ENCODE measurements around the gene GSC2. TPM values are rescaled to one million over a fixed set of nuclear protein-coding genes. Genes with fewer than 3 reads are reported as not detected.

The GSC2 gene
- total RNA-seq, 2 experiments from 2014 or later, result not detected

DNA sequence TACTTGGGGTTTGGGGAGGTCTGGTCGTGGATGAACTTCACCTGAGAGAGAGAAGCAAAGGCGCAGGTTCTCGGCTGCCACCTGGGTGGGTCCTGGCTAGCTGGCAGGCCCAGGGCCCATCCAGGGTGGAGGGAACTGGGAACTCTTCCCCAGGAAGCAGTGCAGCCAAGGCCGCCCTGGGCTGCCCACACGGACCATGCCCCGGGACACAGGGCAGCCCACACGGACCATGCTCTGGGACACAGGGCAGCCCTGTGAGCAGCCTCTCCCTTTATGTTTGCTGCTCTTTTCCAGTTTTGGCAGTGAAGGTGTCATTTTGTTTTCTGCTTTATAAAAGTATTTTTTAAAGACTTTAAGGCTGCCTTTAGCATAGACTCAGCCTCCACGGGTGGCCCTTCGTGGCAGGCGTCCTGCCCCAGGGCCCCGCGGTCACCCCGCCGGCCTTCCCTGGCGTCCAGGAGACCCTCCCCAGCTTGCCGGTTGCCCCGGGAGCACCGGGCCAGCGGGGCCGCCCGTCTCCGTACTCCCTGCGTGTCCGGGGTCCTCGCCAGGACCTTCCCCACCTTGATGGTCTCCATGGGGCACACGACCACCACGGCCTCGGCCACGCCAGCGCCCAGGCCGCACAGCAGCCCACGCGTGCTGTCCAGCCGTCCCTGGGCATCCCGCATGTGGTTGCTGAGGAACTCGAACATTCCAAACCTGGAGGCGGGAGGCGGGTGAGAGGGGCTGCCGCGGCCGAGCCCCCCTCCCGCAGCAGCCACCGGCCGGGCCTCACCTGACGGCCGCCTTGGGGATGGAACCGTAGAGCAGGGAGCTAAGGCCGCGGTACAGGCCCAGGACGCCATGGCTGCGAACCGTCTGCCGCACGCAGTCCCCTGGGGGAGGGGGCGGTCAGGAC is 27.3 kb upstream of the GSC2 start:
- POLR2A ChIA-PET, result interaction anchor here (1.3 to 3.3 kb wide), 3 partner anchors 33 to 301 kb away, joined by 4 to 13 read pairs (median 12); partner anchors contain the start of genes CDC45, ESS2 and UFD1
- Histone ChIP-seq H3K4me3 (ENCODE audit: low read length) (peak overlapping the region; percentile 78), H3K27me3 (ENCODE audit: control insufficient read depth in 1 of 2, insufficient read depth in 2 of 2, low read length in 2 of 2) (no peaks in the 10 kb centered on the region), H3K9me3 (ENCODE audit: control insufficient read depth in 1 of 2, insufficient read depth in 1 of 2, low read length in 2 of 2) (no peaks in the 10 kb centered on the region), H3K4me1 (ENCODE audit: insufficient read depth, low read length) (peaks cover 51% of the 10 kb centered on the region), H3K27ac (ENCODE audit: low read depth in 1 of 2, low read length in 2 of 2) (peak overlapping the region in 1 of 2 donors; percentile 59), H3K36me3 (ENCODE audit: insufficient read depth, low read length) (peaks cover 3% of the 10 kb centered on the region)
- peaks cover 24% of the 10 kb centered on the region for H3K4me1 Mint-ChIP-seq (ENCODE audit: low read depth)
- H3K4me3 Mint-ChIP-seq, result peak overlapping the region; percentile 78
- H3K9me3 Mint-ChIP-seq, result no peaks in the 10 kb centered on the region
- H3K27ac Mint-ChIP-seq, result peak overlapping the region; percentile 44
- CTCF ChIA-PET, result interaction anchor here (1.3 kb wide), 1 partner anchor 33 kb away, joined by 4 read pairs; the partner anchor contains the start of gene ESS2
- H3K36me3 Mint-ChIP-seq (ENCODE audit: low read depth), result no peaks in the 10 kb centered on the region
- intact Hi-C loops (cut with DNase I, micrococcal nuclease), result loop anchor here (1.0 to 5.0 kb wide), 7 partner anchors 33 to 940 kb away; partner anchors contain the start of genes CDC45 (in 1 of the 2), CLTCL1 (in 1 of the 2), DGCR2 (in 1 of the 2) and ESS2 (in 1 of the 2)
- DNase-seq (no peak), ATAC-seq (ENCODE audit: poor library complexity) (no peak)
- TF ChIP-seq, protein P1, sequence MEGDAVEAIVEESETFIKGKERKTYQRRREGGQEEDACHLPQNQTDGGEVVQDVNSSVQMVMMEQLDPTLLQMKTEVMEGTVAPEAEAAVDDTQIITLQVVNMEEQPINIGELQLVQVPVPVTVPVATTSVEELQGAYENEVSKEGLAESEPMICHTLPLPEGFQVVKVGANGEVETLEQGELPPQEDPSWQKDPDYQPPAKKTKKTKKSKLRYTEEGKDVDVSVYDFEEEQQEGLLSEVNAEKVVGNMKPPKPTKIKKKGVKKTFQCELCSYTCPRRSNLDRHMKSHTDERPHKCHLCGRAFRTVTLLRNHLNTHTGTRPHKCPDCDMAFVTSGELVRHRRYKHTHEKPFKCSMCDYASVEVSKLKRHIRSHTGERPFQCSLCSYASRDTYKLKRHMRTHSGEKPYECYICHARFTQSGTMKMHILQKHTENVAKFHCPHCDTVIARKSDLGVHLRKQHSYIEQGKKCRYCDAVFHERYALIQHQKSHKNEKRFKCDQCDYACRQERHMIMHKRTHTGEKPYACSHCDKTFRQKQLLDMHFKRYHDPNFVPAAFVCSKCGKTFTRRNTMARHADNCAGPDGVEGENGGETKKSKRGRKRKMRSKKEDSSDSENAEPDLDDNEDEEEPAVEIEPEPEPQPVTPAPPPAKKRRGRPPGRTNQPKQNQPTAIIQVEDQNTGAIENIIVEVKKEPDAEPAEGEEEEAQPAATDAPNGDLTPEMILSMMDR (IDR thresholded peaks at IDR 0.05), result no peak
- no peaks in the 10 kb centered on the region for H3K27me3 Mint-ChIP-seq

DNA sequence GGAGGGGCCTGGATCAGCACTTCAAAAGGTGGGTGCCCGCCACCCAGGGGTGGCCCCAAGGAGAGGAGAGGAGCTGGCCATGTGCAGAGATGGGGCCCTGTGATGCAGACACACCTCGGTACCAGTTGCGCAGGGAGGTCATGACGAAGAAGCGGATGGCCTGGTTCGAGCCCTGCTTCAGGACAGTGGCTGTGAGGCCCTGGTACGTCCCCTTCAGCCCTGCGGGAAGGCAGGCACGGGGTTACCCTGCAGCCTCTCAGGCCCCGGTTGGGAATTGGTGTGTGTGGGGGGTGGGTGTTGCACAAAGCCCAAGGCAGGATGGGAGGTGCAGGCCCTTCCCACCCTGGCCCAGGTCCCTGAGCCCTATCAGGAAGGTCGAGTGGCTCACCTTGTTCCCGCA is 26.6 kb upstream of the GSC2 start:
- Mint-ChIP-seq H3K9me3 (no peaks in the 10 kb centered on the region), H3K27ac (peak overlapping the region; percentile 44), H3K4me3 (peak overlapping the region; percentile 78), H3K4me1 (ENCODE audit: low read depth) (peaks cover 22% of the 10 kb centered on the region), H3K27me3 (no peaks in the 10 kb centered on the region), H3K36me3 (ENCODE audit: low read depth) (no peaks in the 10 kb centered on the region)
- intact Hi-C loops (cut with DNase I, micrococcal nuclease), result loop anchor here (5.0 kb wide), 3 partner anchors 69 to 941 kb away; partner anchors contain the start of genes CDC45 (in 1 of the 2), RANBP1 (in 1 of the 2), TRMT2A (in 1 of the 2) and UFD1 (in 1 of the 2)
- peaks cover 51% of the 10 kb centered on the region for H3K4me1 ChIP-seq (ENCODE audit: insufficient read depth, low read length)
- ATAC-seq (ENCODE audit: poor library complexity) (no peak), DNase-seq (peak in 1 of 14 experiments; percentile 31)
- H3K9me3 ChIP-seq (ENCODE audit: control insufficient read depth in 1 of 2, insufficient read depth in 1 of 2, low read length in 2 of 2), result no peaks in the 10 kb centered on the region
- no peak overlapping the region for H3K27ac ChIP-seq (ENCODE audit: low read depth in 1 of 2, low read length in 2 of 2)
- POLR2A ChIA-PET, result no interaction called here
- H3K4me3 ChIP-seq (ENCODE audit: low read length), result no peak overlapping the region
- TF ChIP-seq, protein P1 (IDR thresholded peaks at IDR 0.05), result no peak
- CTCF ChIA-PET, result no interaction called here
- H3K36me3 ChIP-seq (ENCODE audit: insufficient read depth, low read length), result peaks cover 3% of the 10 kb centered on the region
- no peaks in the 10 kb centered on the region for H3K27me3 ChIP-seq (ENCODE audit: control insufficient read depth in 1 of 2, insufficient read depth in 2 of 2, low read length in 2 of 2)

- DNase-seq (peak in 1 of 14 experiments; percentile 33), ATAC-seq (ENCODE audit: poor library complexity) (no peak)
- Histone ChIP-seq H3K4me1 (ENCODE audit: insufficient read depth, low read length) (peaks cover 48% of the 10 kb centered on the region), H3K4me3 (ENCODE audit: low read length) (no peak overlapping the region), H3K27ac (ENCODE audit: low read depth in 1 of 2, low read length in 2 of 2) (no peak overlapping the region), H3K27me3 (ENCODE audit: control insufficient read depth in 1 of 2, insufficient read depth in 2 of 2, low read length in 2 of 2) (no peaks in the 10 kb centered on the region), H3K36me3 (ENCODE audit: insufficient read depth, low read length) (peaks cover 3% of the 10 kb centered on the region), H3K9me3 (ENCODE audit: control insufficient read depth in 1 of 2, insufficient read depth in 1 of 2, low read length in 2 of 2) (no peaks in the 10 kb centered on the region)
- ChIA-PET POLR2A (no interaction called here), CTCF (no interaction called here)
- Mint-ChIP-seq H3K4me1 (ENCODE audit: low read depth) (peaks cover 23% of the 10 kb centered on the region), H3K36me3 (ENCODE audit: low read depth) (peaks cover 3% of the 10 kb centered on the region), H3K27ac (peak overlapping the region; percentile 44), H3K27me3 (no peaks in the 10 kb centered on the region), H3K4me3 (peak overlapping the region; percentile 81), H3K9me3 (no peaks in the 10 kb centered on the region)
- intact Hi-C loops (cut with DNase I, micrococcal nuclease), result loop anchor here (5.0 kb wide), 3 partner anchors 69 to 941 kb away; partner anchors contain the start of genes CDC45 (in 1 of the 2), RANBP1 (in 1 of the 2), TRMT2A (in 1 of the 2) and UFD1 (in 1 of the 2)
- TF ChIP-seq, protein P1 (IDR thresholded peaks at IDR 0.05), result no peak
Observed at GRCh38 chr22:19176175-19176643, 26.1 kb upstream of the GSC2 start.

Measured in CD4-positive, alpha-beta T cell (primary cell).